ENCODE results near the gene SNX1. TPM values are rescaled to one million over a fixed set of nuclear protein-coding genes. Genes with fewer than 3 reads are reported as not detected.
A peak's percentile ranks its signal among the peaks of the same experiment; 100 is the strongest.

Gene SNX1
- total RNA-seq, 2 experiments from 2014 or later: 30.1 to 129 TPM

DNA sequence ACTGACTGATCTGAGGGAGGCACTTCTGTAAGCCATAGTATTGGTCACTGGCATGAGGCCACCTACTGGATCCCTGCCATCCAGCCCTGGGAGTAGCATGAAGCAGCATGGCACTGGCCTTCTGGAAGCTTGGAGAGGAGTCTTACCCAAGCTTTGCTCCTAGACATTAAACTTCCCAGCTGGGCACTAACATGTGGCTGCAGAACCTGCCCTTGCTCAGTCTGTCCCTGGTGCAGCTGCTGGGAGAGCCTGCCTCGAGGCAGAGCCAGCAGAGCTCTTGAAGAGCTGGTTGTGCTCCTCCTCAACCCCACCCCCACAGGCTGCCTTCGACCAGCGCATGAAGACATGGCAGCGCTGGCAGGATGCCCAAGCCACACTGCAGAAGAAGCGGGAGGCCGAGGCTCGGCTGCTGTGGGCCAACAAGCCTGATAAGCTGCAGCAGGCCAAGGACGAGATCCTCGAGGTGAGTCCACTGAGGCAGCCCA is 38.6 kb downstream of the SNX1 start:
- Histone ChIP-seq H4K20me1 (ENCODE audit: insufficient read depth, low read length) (no peaks in the 10 kb centered on the region), H2AFZ (ENCODE audit: low read length) (no peak overlapping the region), H3K27ac (ENCODE audit: low read depth, low read length, poor library complexity, severe bottlenecking) (no peak overlapping the region), H3K9me3 (ENCODE audit: low read length) (no peaks in the 10 kb centered on the region), H3K36me3 (ENCODE audit: insufficient read depth, low read length) (peaks cover 90% of the 10 kb centered on the region), H3K9me2 (ENCODE audit: insufficient read depth, low read length) (no peaks in the 10 kb centered on the region), H3K79me2 (ENCODE audit: insufficient read depth, low read depth, low read length) (no peaks in the 10 kb centered on the region), H3K4me1 (ENCODE audit: insufficient read depth, low read length, poor library complexity, severe bottlenecking) (no peaks in the 10 kb centered on the region), H3K4me2 (ENCODE audit: low read length) (no peak overlapping the region), H3K4me3 (ENCODE audit: low read depth, low read length, poor library complexity, severe bottlenecking) (no peak overlapping the region)
- ChIA-PET CTCF (ENCODE audit: unreplicated experiment) (interaction anchor here (1.1 kb wide), 1 partner anchor 11 kb away, joined by 3 read pairs; no protein-coding TSS in a partner anchor), POLR2A (interaction anchor here (0.6 to 1.2 kb wide), 2 partner anchors 12 to 15 kb away, joined by 3 read pairs; no protein-coding TSS in a partner anchor)
- DNase-seq (ENCODE audit: low spot score): no peak
- intact Hi-C loops (cut with micrococcal nuclease; ENCODE audit: unreplicated experiment): no loop called here
- BruUV-seq (replicated peaks): no TSS peak
- TF ChIP-seq, protein P1, sequence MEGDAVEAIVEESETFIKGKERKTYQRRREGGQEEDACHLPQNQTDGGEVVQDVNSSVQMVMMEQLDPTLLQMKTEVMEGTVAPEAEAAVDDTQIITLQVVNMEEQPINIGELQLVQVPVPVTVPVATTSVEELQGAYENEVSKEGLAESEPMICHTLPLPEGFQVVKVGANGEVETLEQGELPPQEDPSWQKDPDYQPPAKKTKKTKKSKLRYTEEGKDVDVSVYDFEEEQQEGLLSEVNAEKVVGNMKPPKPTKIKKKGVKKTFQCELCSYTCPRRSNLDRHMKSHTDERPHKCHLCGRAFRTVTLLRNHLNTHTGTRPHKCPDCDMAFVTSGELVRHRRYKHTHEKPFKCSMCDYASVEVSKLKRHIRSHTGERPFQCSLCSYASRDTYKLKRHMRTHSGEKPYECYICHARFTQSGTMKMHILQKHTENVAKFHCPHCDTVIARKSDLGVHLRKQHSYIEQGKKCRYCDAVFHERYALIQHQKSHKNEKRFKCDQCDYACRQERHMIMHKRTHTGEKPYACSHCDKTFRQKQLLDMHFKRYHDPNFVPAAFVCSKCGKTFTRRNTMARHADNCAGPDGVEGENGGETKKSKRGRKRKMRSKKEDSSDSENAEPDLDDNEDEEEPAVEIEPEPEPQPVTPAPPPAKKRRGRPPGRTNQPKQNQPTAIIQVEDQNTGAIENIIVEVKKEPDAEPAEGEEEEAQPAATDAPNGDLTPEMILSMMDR (conservative IDR thresholded peaks at IDR 0.05; ENCODE audit: low read length): no peak
- TF ChIP-seq EZH2phosphoT487 (IDR thresholded peaks at IDR 0.05; ENCODE audit: borderline replicate concordance, low read depth, low read length): no peak

DNA sequence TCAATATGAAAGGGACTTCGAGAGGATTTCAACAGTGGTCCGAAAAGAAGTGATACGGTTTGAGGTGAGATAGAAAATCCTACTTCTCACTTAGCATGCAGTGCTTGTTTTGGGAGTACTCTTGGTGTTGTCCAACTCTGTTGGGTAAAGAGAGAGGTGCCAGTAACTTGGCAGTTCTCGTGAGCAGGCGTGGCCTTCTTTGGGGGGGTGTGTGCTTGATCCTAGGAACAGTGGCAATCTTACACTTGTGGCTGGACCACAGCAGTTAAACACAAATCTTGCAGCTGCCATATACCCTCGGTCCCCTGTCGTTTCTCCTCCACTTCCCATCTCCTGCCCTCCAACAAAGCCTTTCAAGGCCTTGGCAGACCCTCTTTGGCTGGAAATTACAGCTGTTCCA is 40.6 kb downstream of the SNX1 start:
- no TSS peak for BruUV-seq (replicated peaks)
- Histone ChIP-seq H2AFZ (ENCODE audit: low read length) (no peak overlapping the region), H3K4me3 (ENCODE audit: low read depth, low read length, poor library complexity, severe bottlenecking) (no peak overlapping the region), H3K4me1 (ENCODE audit: insufficient read depth, low read length, poor library complexity, severe bottlenecking) (no peaks in the 10 kb centered on the region), H3K79me2 (ENCODE audit: insufficient read depth, low read depth, low read length) (no peaks in the 10 kb centered on the region), H3K9me3 (ENCODE audit: low read length) (no peaks in the 10 kb centered on the region), H3K4me2 (ENCODE audit: low read length) (no peak overlapping the region), H4K20me1 (ENCODE audit: insufficient read depth, low read length) (no peaks in the 10 kb centered on the region), H3K9me2 (ENCODE audit: insufficient read depth, low read length) (no peaks in the 10 kb centered on the region), H3K36me3 (ENCODE audit: insufficient read depth, low read length) (peaks cover 75% of the 10 kb centered on the region), H3K27ac (ENCODE audit: low read depth, low read length, poor library complexity, severe bottlenecking) (no peak overlapping the region)
- no peak for TF ChIP-seq EZH2phosphoT487 (IDR thresholded peaks at IDR 0.05; ENCODE audit: borderline replicate concordance, low read depth, low read length)
- TF ChIP-seq, protein P1 (conservative IDR thresholded peaks at IDR 0.05; ENCODE audit: low read length): no peak
- intact Hi-C loops (cut with micrococcal nuclease; ENCODE audit: unreplicated experiment): no loop called here
- POLR2A ChIA-PET: no interaction called here
- DNase-seq (ENCODE audit: low spot score): no peak
- CTCF ChIA-PET (ENCODE audit: unreplicated experiment): no interaction called here

- Histone ChIP-seq H3K9me2 (ENCODE audit: insufficient read depth, low read length) (no peaks in the 10 kb centered on the region), H3K36me3 (ENCODE audit: insufficient read depth, low read length) (peaks cover 73% of the 10 kb centered on the region), H3K4me2 (ENCODE audit: low read length) (no peak overlapping the region), H3K4me1 (ENCODE audit: insufficient read depth, low read length, poor library complexity, severe bottlenecking) (no peaks in the 10 kb centered on the region), H3K27ac (ENCODE audit: low read depth, low read length, poor library complexity, severe bottlenecking) (no peak overlapping the region), H2AFZ (ENCODE audit: low read length) (no peak overlapping the region), H4K20me1 (ENCODE audit: insufficient read depth, low read length) (no peaks in the 10 kb centered on the region), H3K9me3 (ENCODE audit: low read length) (no peaks in the 10 kb centered on the region), H3K4me3 (ENCODE audit: low read depth, low read length, poor library complexity, severe bottlenecking) (no peak overlapping the region), H3K79me2 (ENCODE audit: insufficient read depth, low read depth, low read length) (no peaks in the 10 kb centered on the region)
- no TSS peak for BruUV-seq (replicated peaks)
- intact Hi-C loops (cut with micrococcal nuclease; ENCODE audit: unreplicated experiment): no loop called here
- DNase-seq (ENCODE audit: low spot score): peak; percentile 38
- TF ChIP-seq, protein P1 (conservative IDR thresholded peaks at IDR 0.05; ENCODE audit: low read length): peak; percentile 45; the same call in 1 of the 2 replicates
- TF ChIP-seq EZH2phosphoT487 (IDR thresholded peaks at IDR 0.05; ENCODE audit: borderline replicate concordance, low read depth, low read length): no peak
- ChIA-PET CTCF (ENCODE audit: unreplicated experiment) (no interaction called here), POLR2A (interaction anchor here (0.7 to 1.1 kb wide), 2 partner anchors 13 to 1669 kb away, joined by 4 to 6 read pairs; no protein-coding TSS in a partner anchor)
These were observed 41.5 kb downstream of the SNX1 start for GRCh38 chr15:64137226-64137833.

All from OCI-LY7 (cell line).